ENCODE data around the gene KRTAP10-6. TPM values are rescaled to one million over a fixed set of nuclear protein-coding genes. Genes with fewer than 3 reads are reported as not detected.
"Not testable (repeated sequence)": the region's sequence is repeated elsewhere in the genome, so short reads cannot be mapped to it uniquely, and the experiment has no call there.

Gene KRTAP10-6
- total and polyA plus RNA-seq, 2 donors from 2014 or later: not detected

DNA sequence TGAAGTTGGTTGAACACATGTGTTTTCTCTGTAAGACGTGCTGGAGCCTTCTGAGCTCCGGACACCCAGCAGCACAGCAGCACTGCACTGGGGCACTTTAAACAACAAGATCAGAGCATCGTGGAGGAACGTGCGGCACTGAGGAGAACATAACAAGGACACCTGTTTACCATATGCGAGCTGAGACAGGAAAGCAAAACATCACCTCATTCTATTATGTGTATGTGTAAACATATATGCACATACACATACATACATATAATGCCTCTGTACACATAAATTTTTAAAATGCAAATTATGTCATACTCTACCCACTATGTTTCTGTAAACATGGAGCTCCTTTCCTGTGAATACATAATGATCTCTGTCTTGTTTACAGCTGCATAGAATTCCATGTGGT, 3.2 kb upstream of the KRTAP10-6 start:
- FAIRE-seq: no peak
- TF ChIP-seq, protein P1, sequence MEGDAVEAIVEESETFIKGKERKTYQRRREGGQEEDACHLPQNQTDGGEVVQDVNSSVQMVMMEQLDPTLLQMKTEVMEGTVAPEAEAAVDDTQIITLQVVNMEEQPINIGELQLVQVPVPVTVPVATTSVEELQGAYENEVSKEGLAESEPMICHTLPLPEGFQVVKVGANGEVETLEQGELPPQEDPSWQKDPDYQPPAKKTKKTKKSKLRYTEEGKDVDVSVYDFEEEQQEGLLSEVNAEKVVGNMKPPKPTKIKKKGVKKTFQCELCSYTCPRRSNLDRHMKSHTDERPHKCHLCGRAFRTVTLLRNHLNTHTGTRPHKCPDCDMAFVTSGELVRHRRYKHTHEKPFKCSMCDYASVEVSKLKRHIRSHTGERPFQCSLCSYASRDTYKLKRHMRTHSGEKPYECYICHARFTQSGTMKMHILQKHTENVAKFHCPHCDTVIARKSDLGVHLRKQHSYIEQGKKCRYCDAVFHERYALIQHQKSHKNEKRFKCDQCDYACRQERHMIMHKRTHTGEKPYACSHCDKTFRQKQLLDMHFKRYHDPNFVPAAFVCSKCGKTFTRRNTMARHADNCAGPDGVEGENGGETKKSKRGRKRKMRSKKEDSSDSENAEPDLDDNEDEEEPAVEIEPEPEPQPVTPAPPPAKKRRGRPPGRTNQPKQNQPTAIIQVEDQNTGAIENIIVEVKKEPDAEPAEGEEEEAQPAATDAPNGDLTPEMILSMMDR (IDR thresholded peaks at IDR 0.05; ENCODE audit: borderline replicate concordance, extremely low read depth, insufficient read depth): no peak

DNA sequence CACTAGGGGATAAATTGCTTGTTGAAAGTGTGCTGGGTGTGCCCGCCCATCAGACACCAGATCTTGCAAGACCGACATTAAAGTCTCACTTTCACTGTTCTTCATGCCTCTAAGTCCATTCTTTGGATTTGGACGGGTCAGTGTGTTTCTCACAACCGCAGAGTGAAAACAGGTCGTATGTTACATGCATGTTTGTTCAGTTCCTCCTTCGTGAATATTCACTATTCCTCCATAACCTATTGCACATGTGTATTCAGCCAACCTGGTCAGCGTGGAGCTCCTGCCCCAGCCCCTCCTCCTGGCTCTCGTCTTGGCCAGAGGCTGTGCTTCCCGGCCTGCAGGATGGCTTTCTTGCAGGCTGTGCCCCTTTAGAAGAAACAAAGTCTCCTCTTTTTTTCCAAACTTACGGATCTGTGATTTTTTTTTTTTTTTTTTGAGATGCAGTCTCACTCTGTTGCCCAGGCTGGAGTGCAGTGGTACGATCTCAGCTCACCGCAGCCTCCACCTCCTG, 2.2 kb upstream of the KRTAP10-6 start:
- DNase-seq: no peak
- Histone ChIP-seq H3K4me1 (ENCODE audit: control insufficient read depth in 2 of 3, insufficient read depth in 2 of 3, low read depth in 1 of 3, low read length in 3 of 3) (no peaks in the 10 kb centered on the region), H3K4me3 (ENCODE audit: low read length in 3 of 3) (no peak overlapping the region), H3K27ac (ENCODE audit: low read depth in 2 of 2, low read length in 2 of 2) (no peak overlapping the region), H3K36me3 (ENCODE audit: control insufficient read depth in 2 of 3, insufficient read depth in 3 of 3, low read length in 3 of 3) (no peaks in the 10 kb centered on the region), H3K9me3 (ENCODE audit: control insufficient read depth in 2 of 3, insufficient read depth in 1 of 3, low read length in 3 of 3) (no peaks in the 10 kb centered on the region), H3K9ac (ENCODE audit: low read length in 3 of 3) (no peak overlapping the region), H3K27me3 (ENCODE audit: control insufficient read depth, insufficient read depth, low read length) (no peaks in the 10 kb centered on the region)
- no peak for FAIRE-seq
- intact Hi-C loops (cut with DNase I): no loop called here
- TF ChIP-seq, protein P1 (IDR thresholded peaks at IDR 0.05; ENCODE audit: borderline replicate concordance, extremely low read depth, insufficient read depth): no peak

More for the DNA sequence above, 3.2 kb upstream of the KRTAP10-6 start:
- Histone ChIP-seq H3K27me3 (ENCODE audit: control insufficient read depth, insufficient read depth, low read length) (no peaks in the 10 kb centered on the region), H3K4me3 (ENCODE audit: low read length in 3 of 3) (no peak overlapping the region), H3K36me3 (ENCODE audit: control insufficient read depth in 2 of 3, insufficient read depth in 3 of 3, low read length in 3 of 3) (no peaks in the 10 kb centered on the region), H3K27ac (ENCODE audit: low read depth in 2 of 2, low read length in 2 of 2) (no peak overlapping the region), H3K9ac (ENCODE audit: low read length in 3 of 3) (no peak overlapping the region), H3K9me3 (ENCODE audit: control insufficient read depth in 2 of 3, insufficient read depth in 1 of 3, low read length in 3 of 3) (no peaks in the 10 kb centered on the region), H3K4me1 (ENCODE audit: control insufficient read depth in 2 of 3, insufficient read depth in 2 of 3, low read depth in 1 of 3, low read length in 3 of 3) (no peaks in the 10 kb centered on the region)
- intact Hi-C loops (cut with DNase I): no loop called here
- DNase-seq: no peak

DNA sequence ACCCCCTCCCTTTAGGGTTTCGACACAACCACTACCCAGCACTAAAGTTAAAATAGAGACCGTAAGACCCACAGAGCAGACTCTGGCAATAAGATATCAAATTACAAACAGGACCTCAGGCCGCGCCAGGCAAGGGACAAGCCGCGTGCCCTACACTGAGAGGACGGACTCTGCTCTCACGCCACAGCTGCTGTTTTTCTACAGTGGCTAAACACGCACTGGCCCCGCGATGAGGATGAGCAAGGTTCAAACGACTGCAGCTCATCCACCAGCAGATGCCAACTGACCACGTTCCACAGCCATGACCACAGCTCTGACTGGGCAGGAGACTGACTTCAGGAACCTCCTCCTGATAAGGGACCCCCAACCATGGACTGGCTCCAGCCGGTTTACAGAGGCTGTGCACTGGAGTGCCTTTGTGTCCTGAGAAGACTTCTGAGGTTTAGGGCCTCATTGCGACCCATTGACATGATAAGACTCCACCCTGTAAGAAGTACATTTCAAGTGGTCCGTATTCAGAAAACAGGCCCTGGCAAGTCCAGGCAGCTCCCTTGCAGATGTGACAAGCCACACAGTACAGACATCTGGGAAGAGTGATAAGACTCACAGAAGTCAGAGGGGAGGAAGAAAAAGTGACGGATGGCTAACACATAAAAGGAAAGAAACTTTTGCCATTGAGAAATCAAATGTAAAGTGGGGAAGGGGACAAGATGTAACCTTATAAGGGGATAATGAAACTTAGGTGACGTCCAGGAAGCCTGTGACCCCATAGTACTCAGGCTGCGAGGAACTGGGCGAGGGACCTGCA, 1.5 kb upstream of the KRTAP10-6 start:
- FAIRE-seq: no peak
- H3K4me3 ChIP-seq (ENCODE audit: low read length in 3 of 3): no peak overlapping the region
- peak in 3 of 5 donors; percentile 57 to 62 (median 61) for DNase-seq
- H3K4me1 ChIP-seq (ENCODE audit: control insufficient read depth in 2 of 3, insufficient read depth in 2 of 3, low read depth in 1 of 3, low read length in 3 of 3): no peaks in the 10 kb centered on the region
- TF ChIP-seq, protein P1 (IDR thresholded peaks at IDR 0.05; ENCODE audit: borderline replicate concordance, extremely low read depth, insufficient read depth): no peak
- no peaks in the 10 kb centered on the region for H3K9me3 ChIP-seq (ENCODE audit: control insufficient read depth in 2 of 3, insufficient read depth in 1 of 3, low read length in 3 of 3)
- no peak overlapping the region for H3K27ac ChIP-seq (ENCODE audit: low read depth in 2 of 2, low read length in 2 of 2)
- intact Hi-C loops (cut with DNase I): no loop called here
- no peak overlapping the region for H3K9ac ChIP-seq (ENCODE audit: low read length in 3 of 3)
- no peaks in the 10 kb centered on the region for H3K27me3 ChIP-seq (ENCODE audit: control insufficient read depth, insufficient read depth, low read length)
- H3K36me3 ChIP-seq (ENCODE audit: control insufficient read depth in 2 of 3, insufficient read depth in 3 of 3, low read length in 3 of 3): no peaks in the 10 kb centered on the region

DNA sequence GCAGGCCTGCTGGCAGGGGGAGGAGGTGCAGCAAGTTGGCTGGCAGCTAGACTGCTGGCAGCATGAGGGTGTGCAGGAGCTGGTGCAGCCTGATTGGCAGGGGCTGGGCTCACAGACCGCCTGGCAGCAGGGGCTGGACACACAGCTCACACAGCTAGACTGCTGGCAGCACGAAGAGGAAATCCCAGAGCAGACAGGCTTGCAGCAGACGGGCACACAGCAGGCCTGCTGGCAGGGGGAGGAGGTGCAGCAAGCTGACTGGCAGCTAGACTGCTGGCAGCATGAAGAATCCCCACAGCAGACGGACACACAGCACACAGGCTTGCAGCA, 539 bp downstream of the KRTAP10-6 start:
- H3K36me3 ChIP-seq (ENCODE audit: control insufficient read depth in 2 of 3, insufficient read depth in 3 of 3, low read length in 3 of 3); H3K9ac ChIP-seq (ENCODE audit: low read length in 3 of 3); H3K27me3 ChIP-seq (ENCODE audit: control insufficient read depth, insufficient read depth, low read length); H3K27ac ChIP-seq (ENCODE audit: low read depth in 2 of 2, low read length in 2 of 2); DNase-seq; H3K4me3 ChIP-seq (ENCODE audit: low read length in 3 of 3); FAIRE-seq; H3K4me1 ChIP-seq (ENCODE audit: control insufficient read depth in 2 of 3, insufficient read depth in 2 of 3, low read depth in 1 of 3, low read length in 3 of 3); intact Hi-C loops (cut with DNase I); H3K9me3 ChIP-seq (ENCODE audit: control insufficient read depth in 2 of 3, insufficient read depth in 1 of 3, low read length in 3 of 3): not testable (repeated sequence)

DNA sequence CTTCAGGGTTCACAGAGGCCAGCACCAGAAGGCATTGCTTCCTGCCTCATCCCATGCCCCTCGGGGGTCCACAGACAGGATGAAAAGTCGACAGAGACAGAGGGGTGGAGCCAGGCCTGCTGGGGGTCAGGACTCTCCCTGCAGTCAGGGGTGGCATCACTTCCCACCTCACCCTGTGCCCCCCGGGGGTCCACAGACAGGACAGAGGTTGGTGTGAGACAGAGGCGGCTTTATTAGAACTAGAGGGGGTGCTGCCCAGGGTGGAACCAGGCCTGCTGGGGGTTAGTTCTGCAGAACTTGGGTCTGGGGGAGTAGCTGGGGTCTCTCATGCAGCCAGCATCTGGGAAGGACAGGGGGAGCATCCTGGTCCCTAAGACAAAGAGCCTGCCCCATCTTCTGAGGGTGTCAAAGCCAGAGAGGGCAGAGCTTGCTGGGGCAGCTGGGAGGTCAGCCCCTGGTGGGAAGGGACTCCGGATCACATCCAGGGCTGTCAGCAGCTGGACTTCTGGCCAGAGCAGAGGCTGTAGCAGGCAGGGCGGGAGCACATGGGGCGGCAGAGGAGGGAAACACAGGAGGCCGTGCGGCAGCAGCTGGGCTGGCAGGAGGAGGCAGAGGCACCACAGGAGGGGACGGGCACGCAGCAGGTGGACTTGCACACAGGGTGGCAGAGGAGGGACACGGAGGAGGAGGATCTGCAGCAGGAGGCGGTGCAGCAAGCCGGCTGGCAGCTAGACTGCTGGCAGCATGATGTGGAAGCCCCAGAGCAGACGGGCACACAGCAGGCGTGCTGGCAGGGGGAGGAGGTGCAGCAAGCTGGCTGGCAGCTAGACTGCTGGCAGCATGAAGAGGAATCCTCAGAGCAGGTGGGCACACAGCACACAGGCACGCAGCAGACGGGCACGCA, 1.2 kb downstream of the KRTAP10-6 start:
- DNase-seq; H3K9ac ChIP-seq (ENCODE audit: low read length in 3 of 3); intact Hi-C loops (cut with DNase I); H3K4me3 ChIP-seq (ENCODE audit: low read length in 3 of 3); H3K9me3 ChIP-seq (ENCODE audit: control insufficient read depth in 2 of 3, insufficient read depth in 1 of 3, low read length in 3 of 3); H3K4me1 ChIP-seq (ENCODE audit: control insufficient read depth in 2 of 3, insufficient read depth in 2 of 3, low read depth in 1 of 3, low read length in 3 of 3); FAIRE-seq; H3K36me3 ChIP-seq (ENCODE audit: control insufficient read depth in 2 of 3, insufficient read depth in 3 of 3, low read length in 3 of 3); H3K27ac ChIP-seq (ENCODE audit: low read depth in 2 of 2, low read length in 2 of 2); H3K27me3 ChIP-seq (ENCODE audit: control insufficient read depth, insufficient read depth, low read length): not testable (repeated sequence)

All from kidney (tissue), 14 donors.